H1 (cell line): Measurements from ENCODE around the gene IL1RL1. TPM values are rescaled to one million over a fixed set of nuclear protein-coding genes. Genes with fewer than 3 reads are reported as not detected.

Experiments used
- CTCF ChIA-PET: fragments of 300-600 bp; sonication (Branson Sonifier 250); formaldehyde crosslinking; loops from one replicate; lab custom pipeline; 2021; ENCODE audit not compliant: partially characterized antibody; lab: Charles Lee
- POLR2A ChIA-PET: fragments of 300-600 bp; sonication (Branson Sonifier 250); formaldehyde crosslinking; loops from one replicate; lab custom pipeline; 2021; ENCODE audit warnings: inconsistent platforms; ENCODE audit not compliant: partially characterized antibody; lab: Charles Lee
- DNase-seq, 2 experiments: peaks; one replicate each; pipeline versions ENCODE4 v3.0.0 to v3.0.0-alpha.2; 2010 to 2022; ENCODE audit warnings: low spot score in 2 of 2, low read depth in 1 of 2, mixed read lengths in 1 of 2
- FAIRE-seq: peaks from 2 replicates; lab custom pipeline; 2011; peaks lifted over from hg19 to GRCh38; lab: Jason Lieb, UNC
- H2AFZ ChIP-seq: 2 replicates; pipeline ENCODE4 v1.8.1; 2012; ENCODE audit warnings: low read length, inconsistent platforms
- H2AK5ac ChIP-seq: 2 replicates; pipeline ENCODE4 v1.6.1; 2013; ENCODE audit warnings: low read depth, low read length
- H2BK120ac ChIP-seq: replicated peaks from 2 replicates; pipeline ENCODE3; 2013; ENCODE audit warnings: low read depth, low read length, inconsistent platforms
- H2BK12ac ChIP-seq: 2 replicates; pipeline ENCODE4 v1.6.1; 2013; ENCODE audit warnings: low read depth, low read length
- H2BK15ac ChIP-seq: 2 replicates; pipeline ENCODE4 v1.6.1; 2013; ENCODE audit warnings: low read length
- H2BK20ac ChIP-seq: 2 replicates; pipeline ENCODE4 v1.6.1; 2013; ENCODE audit warnings: low read length
- H2BK5ac ChIP-seq: 2 replicates; pipeline ENCODE4 v1.6.1; 2013; ENCODE audit warnings: low read depth, low read length
- H3K14ac ChIP-seq: 2 replicates; pipeline ENCODE4 v1.6.1; 2013; ENCODE audit warnings: inconsistent platforms; ENCODE audit not compliant: insufficient read length
- H3K18ac ChIP-seq: 2 replicates; pipeline ENCODE4 v1.6.1; 2013; ENCODE audit warnings: low read length; ENCODE audit errors: extremely low read depth
- H3K23ac ChIP-seq: 2 replicates; pipeline ENCODE4 v1.6.1; 2013; ENCODE audit warnings: inconsistent platforms; ENCODE audit not compliant: insufficient read length
- H3K23me2 ChIP-seq: 2 replicates; pipeline ENCODE4 v1.6.1; 2013; ENCODE audit warnings: low read depth, low read length
- H3K27ac ChIP-seq: 2 replicates; pipeline ENCODE4 v1.6.1; 2011; ENCODE audit warnings: low read depth, low read length, inconsistent platforms
- H3K27me3 ChIP-seq, 4 experiments: replicated peaks in 1 of 4; 1 replicate in 1 of 4; 2 replicates in 3 of 4; pipeline versions ENCODE4 v1.6.1 to v1.8.1; 2011 to 2013; ENCODE audit warnings: low read length in 3 of 4, mild to moderate bottlenecking in 3 of 4, inconsistent platforms in 2 of 4, mixed read lengths in 2 of 4, moderate library complexity in 1 of 4; ENCODE audit not compliant: control insufficient read depth in 3 of 4, insufficient read depth in 3 of 4; ENCODE audit errors: extremely low read depth in 1 of 4
- H3K36me3 ChIP-seq, 4 experiments: 2 replicates each; pipeline versions ENCODE4 v1.6.1 to v1.8.1; 2011 to 2013; ENCODE audit warnings: mild to moderate bottlenecking in 4 of 4, low read length in 3 of 4, moderate library complexity in 2 of 4, control low read depth in 1 of 4, inconsistent platforms in 1 of 4; ENCODE audit not compliant: insufficient read depth in 4 of 4, control insufficient read depth in 2 of 4
- H3K4ac ChIP-seq: replicated peaks from 2 replicates; pipeline ENCODE3; 2013; ENCODE audit warnings: low read length, low read depth, mixed read lengths, inconsistent platforms; ENCODE audit not compliant: insufficient read length
- H3K4me1 ChIP-seq, 4 experiments: replicated peaks in 1 of 4; 1 replicate in 1 of 4; 2 replicates in 3 of 4; pipeline versions ENCODE4 v1.6.1 to v1.8.1; 2011 to 2013; ENCODE audit warnings: low read length in 3 of 4, inconsistent platforms in 2 of 4, mixed read lengths in 1 of 4; ENCODE audit not compliant: insufficient read depth in 4 of 4, control insufficient read depth in 3 of 4
- H3K4me2 ChIP-seq, 2 experiments: 2 replicates each; pipeline versions ENCODE4 v1.6.1 to v1.8.1; 2011 to 2013; ENCODE audit warnings: low read depth in 2 of 2, low read length in 2 of 2, control low read depth in 1 of 2, inconsistent platforms in 1 of 2, mild to moderate bottlenecking in 1 of 2; ENCODE audit not compliant: insufficient read depth in 1 of 2
- H3K4me3 ChIP-seq, 4 experiments: fragments of 200-600, 300-600 bp in 1 of 4; sonication (generic), shearing (Covaris generic), sonication (Bioruptor Twin) in 1 of 4; 2 replicates each; pipeline versions ENCODE4 v1.5.1 to v1.8.1; 2011 to 2016; ENCODE audit warnings: low read length in 4 of 4, low read depth in 3 of 4, control low read depth in 2 of 4, inconsistent platforms in 2 of 4, mild to moderate bottlenecking in 2 of 4, mixed read lengths in 1 of 4, moderate library complexity in 1 of 4; ENCODE audit not compliant: insufficient read depth in 2 of 4; ENCODE audit errors: extremely low read depth in 1 of 4
- H3K56ac ChIP-seq: replicated peaks from 2 replicates; pipeline ENCODE3; 2013; ENCODE audit warnings: low read depth, mild to moderate bottlenecking, mixed read lengths, low read length, inconsistent platforms; ENCODE audit not compliant: insufficient read length
- H3K79me1 ChIP-seq: 2 replicates; pipeline ENCODE4 v1.6.1; 2013; ENCODE audit warnings: low read depth, low read length, control low read depth
- H3K79me2 ChIP-seq, 2 experiments: 2 replicates each; pipeline versions ENCODE4 v1.6.1 to v1.8.1; 2012 to 2013; ENCODE audit warnings: low read length in 2 of 2, mild to moderate bottlenecking in 2 of 2, inconsistent platforms in 1 of 2; ENCODE audit not compliant: insufficient read depth in 2 of 2, control insufficient read depth in 1 of 2
- H3K9ac ChIP-seq, 4 experiments: replicated peaks in 1 of 4; 1 replicate in 1 of 4; 2 replicates in 3 of 4; pipeline versions ENCODE4 v1.6.1 to v1.8.1; 2011 to 2013; ENCODE audit warnings: low read depth in 3 of 4, low read length in 3 of 4, control low read depth in 2 of 4, mild to moderate bottlenecking in 2 of 4, moderate library complexity in 2 of 4, inconsistent platforms in 1 of 4; ENCODE audit errors: extremely low read depth in 1 of 4
- H3K9me3 ChIP-seq, 2 experiments: 2 replicates each; pipeline versions ENCODE4 v1.6.1 to v1.8.1; 2012 to 2013; ENCODE audit warnings: mild to moderate bottlenecking in 2 of 2, moderate library complexity in 2 of 2, control low read depth in 1 of 2, inconsistent platforms in 1 of 2, low read depth in 1 of 2, low read length in 1 of 2, mixed read lengths in 1 of 2; ENCODE audit not compliant: insufficient read depth in 2 of 2
- H4K20me1 ChIP-seq, 2 experiments: replicated peaks in 1 of 2; 2 replicates each; pipeline versions ENCODE3 to v1.8.1; 2011 to 2013; ENCODE audit warnings: inconsistent platforms in 2 of 2, low read length in 2 of 2, mild to moderate bottlenecking in 1 of 2; ENCODE audit not compliant: insufficient read depth in 2 of 2, control insufficient read depth in 1 of 2
- H4K5ac ChIP-seq: 2 replicates; pipeline ENCODE4 v1.6.1; 2013; ENCODE audit warnings: low read length, low read depth, mixed read lengths, inconsistent platforms; ENCODE audit not compliant: insufficient read length
- H4K8ac ChIP-seq: 2 replicates; pipeline ENCODE4 v1.8.0; 2013; ENCODE audit warnings: mild to moderate bottlenecking, moderate library complexity, low read length, inconsistent platforms; ENCODE audit not compliant: insufficient read depth; ENCODE audit errors: extremely low read depth
- H4K91ac ChIP-seq: replicated peaks from 2 replicates; pipeline ENCODE3; 2013; ENCODE audit warnings: low read length, mixed read lengths, inconsistent platforms; ENCODE audit not compliant: insufficient read length
- NRF1 ChIP-seq: IDR thresholded peaks from 2 replicates; pipeline ENCODE4 v1.6.1; 2011; ENCODE audit warnings: mild to moderate bottlenecking, low read depth, low read length, improper control_type of control experiment
- PHF8 ChIP-seq: fragments of 200-600 bp; sonication (generic); conservative IDR thresholded peaks from 2 replicates; pipeline ENCODE4 v1.7.1; 2012; ENCODE audit warnings: low read depth, mild to moderate bottlenecking, inconsistent platforms, low read length, moderate library complexity
- RBBP5 ChIP-seq: IDR thresholded peaks from 2 replicates; pipeline ENCODE4 v1.7.1; 2012; ENCODE audit warnings: low read depth, mild to moderate bottlenecking, inconsistent platforms, low read length, moderate library complexity, borderline replicate concordance
- RNF2 ChIP-seq: fragments of 200-900, 300-1000 bp; sonication (generic); IDR thresholded peaks from 2 replicates; pipeline ENCODE4 v1.7.1; 2016; ENCODE audit warnings: borderline replicate concordance, low read depth, mild to moderate bottlenecking, antibody characterized with exemption, low read length; ENCODE audit not compliant: poor library complexity, severe bottlenecking; ENCODE audit errors: missing control alignments
- SIN3A ChIP-seq, 2 experiments: IDR thresholded peaks in 1 of 2; conservative IDR thresholded peaks in 1 of 2; 2 replicates each; pipeline ENCODE4 v1.6.1; 2011 to 2012; ENCODE audit warnings: low read length in 2 of 2, improper control_type of control experiment in 1 of 2, low read depth in 1 of 2, mild to moderate bottlenecking in 1 of 2
- SP2 ChIP-seq: IDR thresholded peaks from 2 replicates; pipeline ENCODE4 v1.6.1; 2012; ENCODE audit warnings: mild to moderate bottlenecking, low read length, inconsistent platforms
- SP4 ChIP-seq: IDR thresholded peaks from 2 replicates; pipeline ENCODE4 v1.6.1; 2012; ENCODE audit warnings: low read length, inconsistent platforms
- SRF ChIP-seq: IDR thresholded peaks from 2 replicates; pipeline ENCODE4 v1.6.1; 2011; ENCODE audit warnings: mild to moderate bottlenecking, low read depth, low read length, moderate library complexity
- TAF7 ChIP-seq: optimal IDR thresholded peaks from 2 replicates; pipeline ENCODE3; 2011; ENCODE audit warnings: low read depth, mild to moderate bottlenecking, inconsistent platforms, low read length, moderate library complexity, borderline replicate concordance
- WGBS, 2 experiments: shearing (Covaris generic) in 1 of 2; methylation state at CpG; one replicate each; pipeline versions ENCODE4 v1.1.6 to v1.1.7; 2013 to 2015; ENCODE audit warnings: low lambda C conversion rate in 2 of 2, mixed read lengths in 2 of 2, inconsistent platforms in 1 of 2, low coverage in 1 of 2, missing lambda C conversion rate in 1 of 2; ENCODE audit not compliant: insufficient replicate concordance in 2 of 2, insufficient coverage in 1 of 2, insufficient read length in 1 of 2; ENCODE audit errors: extremely low coverage in 1 of 2, missing lambda C conversion rate in 1 of 2; 5-methylcytosine and 5-hydroxymethylcytosine counted together
- polyA plus RNA-seq, 7 experiments: library from polyadenylated mRNA; depleted of rRNA in 3 of 7; stranded (reverse) in 5 of 7; unstranded in 2 of 7; fragments of >200 nt in 5 of 7; fragments of 200-250 nt in 2 of 7; gene quantifications; 1 replicate in 5 of 7; 2 replicates in 1 of 7; 4 replicates in 1 of 7; pipeline versions ENCODE4 v1.2.1 to v1.2.3, GENCODE V29; 2011 to 2013; ENCODE audit warnings: missing spikeins in 2 of 7, mixed read lengths in 2 of 7
- total RNA-seq: library from RNA; stranded (reverse); fragmentation: NEBNext Ultra II Directional; extraction: Animal tissue kit (Norgen Biotek cat#: 25700); gene quantifications from 2 replicates; pipeline ENCODE4 v1.2.1, GENCODE V29; 2021

Gene IL1RL1
- total and polyA plus RNA-seq, 2 of the 8 experiments (the other 6 are each of a cell fraction or from before 2014, with no cell fraction given) = not detected

DNA sequence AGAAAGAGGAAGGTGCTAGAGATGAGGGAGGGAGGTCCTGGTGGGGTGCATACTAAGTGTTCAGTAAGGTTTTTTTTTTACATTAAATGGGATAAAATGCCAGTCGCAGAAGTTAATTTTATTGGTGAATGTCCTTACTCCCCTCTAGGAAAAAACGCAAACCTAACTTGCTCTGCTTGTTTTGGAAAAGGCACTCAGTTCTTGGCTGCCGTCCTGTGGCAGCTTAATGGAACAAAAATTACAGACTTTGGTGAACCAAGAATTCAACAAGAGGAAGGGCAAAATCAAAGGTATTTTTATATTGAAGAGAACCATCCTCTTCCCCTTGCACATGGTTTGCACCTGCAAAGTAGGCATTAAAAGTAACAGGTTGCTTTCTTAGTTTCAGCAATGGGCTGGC, 31.5 kb downstream of the IL1RL1 start:
- Histone ChIP-seq H3K4me3 (no peak overlapping the region), H3K23ac (no peak overlapping the region), H2AFZ (peak overlapping the region; percentile 70; the same call in 1 of the 2 replicates), H3K14ac (no peak overlapping the region), H3K27me3 (no peaks in the 10 kb centered on the region), H3K79me1 (no peaks in the 10 kb centered on the region), H3K4me2 (no peak overlapping the region), H3K79me2 (no peaks in the 10 kb centered on the region), H3K9me3 (no peaks in the 10 kb centered on the region), H3K4ac (no peak overlapping the region), H3K23me2 (no peaks in the 10 kb centered on the region), H3K36me3 (no peaks in the 10 kb centered on the region), H4K91ac (no peak overlapping the region), H2BK120ac (no peak overlapping the region), H2BK5ac (no peak overlapping the region), H2AK5ac (no peak overlapping the region), H3K27ac (no peak overlapping the region), H4K20me1 (no peaks in the 10 kb centered on the region), H3K9ac (no peak overlapping the region), H2BK20ac (no peak overlapping the region), H3K4me1 (no peaks in the 10 kb centered on the region), H4K5ac (no peak overlapping the region), H2BK15ac (no peak overlapping the region), H3K56ac (no peak overlapping the region), H3K18ac (no peak overlapping the region), H2BK12ac (no peak overlapping the region), H4K8ac (no peak overlapping the region)
- ChIA-PET CTCF (interaction anchor here (0.7 to 1.8 kb wide), 4 partner anchors 41 to 369 kb away, joined by 3 to 4 read pairs (median 4); partner anchors contain the start of gene SLC9A4), POLR2A (interaction anchor here (0.7 kb wide), 2 partner anchors 12 to 572 kb away, joined by 4 to 5 read pairs; no protein-coding TSS in a partner anchor)
- no peak for FAIRE-seq
- no peak for DNase-seq
- 89% methylated on average over 3 of the region's 3 CpGs; no CpG with 5 or more reads in 1 of the 2 experiments for WGBS, 2 experiments
- TF ChIP-seq SIN3A (conservative IDR thresholded peaks at IDR 0.05 in 1 of 2, IDR thresholded peaks at IDR 0.05 in 1 of 2; ENCODE audit: low read depth in 1 of 2, low read length in 2 of 2) (no peak), RNF2 (no peak), SP4 (no peak), NRF1 (no peak), TAF7 (no peak), SRF (no peak), RBBP5 (no peak), SP2 (no peak), PHF8 (no peak)
